Measurements from ENCODE around the gene EEF1A2. TPM values are rescaled to one million over a fixed set of nuclear protein-coding genes. Genes with fewer than 3 reads are reported as not detected.

Gene EEF1A2
- total RNA-seq, 4 donors from 2014 or later: 1.1 to 1.5 TPM; not detected in 2

DNA sequence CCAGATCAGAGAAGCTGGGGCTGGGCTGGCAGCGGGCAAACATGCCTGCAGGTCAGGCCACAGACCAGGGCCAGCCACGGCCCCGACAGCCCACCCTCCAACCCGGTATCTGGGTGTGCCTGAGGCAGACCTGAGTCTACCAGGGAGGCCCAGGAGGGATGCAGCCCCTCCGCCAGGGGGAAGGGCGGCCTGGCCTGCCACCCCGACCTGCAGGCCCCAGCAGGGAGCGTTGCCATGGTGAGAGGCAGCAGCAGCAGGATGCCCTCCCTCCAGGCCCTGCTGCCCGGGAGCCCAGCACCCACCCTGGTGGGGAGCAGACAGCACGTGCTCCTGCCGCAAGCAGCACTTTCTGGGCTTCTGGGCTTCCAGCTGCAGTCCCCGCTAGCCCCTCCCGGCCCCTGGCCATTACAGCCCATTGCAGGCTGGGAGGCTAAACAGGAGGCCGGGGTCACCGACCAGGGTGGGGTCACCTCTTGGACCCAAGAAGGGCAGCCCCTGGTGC is 3.8 kb upstream of the EEF1A2 start:
- Histone ChIP-seq H3K4me1 (peaks cover 0 to 10% of the 10 kb centered on the region in 2 donors), H3K27ac (no peak overlapping the region), H3K9me3 (peaks cover 0 to 4% of the 10 kb centered on the region in 2 donors), H3K36me3 (no peaks in the 10 kb centered on the region), H3K4me3 (no peak overlapping the region), H3K27me3 (peaks cover 8 to 25% of the 10 kb centered on the region in 2 donors)
- intact Hi-C loops (cut with DNase I; ENCODE audit: low total_unique reads): no loop called here
- DNase-seq: no peak
- TF ChIP-seq, protein P1, sequence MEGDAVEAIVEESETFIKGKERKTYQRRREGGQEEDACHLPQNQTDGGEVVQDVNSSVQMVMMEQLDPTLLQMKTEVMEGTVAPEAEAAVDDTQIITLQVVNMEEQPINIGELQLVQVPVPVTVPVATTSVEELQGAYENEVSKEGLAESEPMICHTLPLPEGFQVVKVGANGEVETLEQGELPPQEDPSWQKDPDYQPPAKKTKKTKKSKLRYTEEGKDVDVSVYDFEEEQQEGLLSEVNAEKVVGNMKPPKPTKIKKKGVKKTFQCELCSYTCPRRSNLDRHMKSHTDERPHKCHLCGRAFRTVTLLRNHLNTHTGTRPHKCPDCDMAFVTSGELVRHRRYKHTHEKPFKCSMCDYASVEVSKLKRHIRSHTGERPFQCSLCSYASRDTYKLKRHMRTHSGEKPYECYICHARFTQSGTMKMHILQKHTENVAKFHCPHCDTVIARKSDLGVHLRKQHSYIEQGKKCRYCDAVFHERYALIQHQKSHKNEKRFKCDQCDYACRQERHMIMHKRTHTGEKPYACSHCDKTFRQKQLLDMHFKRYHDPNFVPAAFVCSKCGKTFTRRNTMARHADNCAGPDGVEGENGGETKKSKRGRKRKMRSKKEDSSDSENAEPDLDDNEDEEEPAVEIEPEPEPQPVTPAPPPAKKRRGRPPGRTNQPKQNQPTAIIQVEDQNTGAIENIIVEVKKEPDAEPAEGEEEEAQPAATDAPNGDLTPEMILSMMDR (IDR thresholded peaks at IDR 0.05): no peak
- TF ChIP-seq POLR2A (IDR thresholded peaks at IDR 0.05): no peak

DNA sequence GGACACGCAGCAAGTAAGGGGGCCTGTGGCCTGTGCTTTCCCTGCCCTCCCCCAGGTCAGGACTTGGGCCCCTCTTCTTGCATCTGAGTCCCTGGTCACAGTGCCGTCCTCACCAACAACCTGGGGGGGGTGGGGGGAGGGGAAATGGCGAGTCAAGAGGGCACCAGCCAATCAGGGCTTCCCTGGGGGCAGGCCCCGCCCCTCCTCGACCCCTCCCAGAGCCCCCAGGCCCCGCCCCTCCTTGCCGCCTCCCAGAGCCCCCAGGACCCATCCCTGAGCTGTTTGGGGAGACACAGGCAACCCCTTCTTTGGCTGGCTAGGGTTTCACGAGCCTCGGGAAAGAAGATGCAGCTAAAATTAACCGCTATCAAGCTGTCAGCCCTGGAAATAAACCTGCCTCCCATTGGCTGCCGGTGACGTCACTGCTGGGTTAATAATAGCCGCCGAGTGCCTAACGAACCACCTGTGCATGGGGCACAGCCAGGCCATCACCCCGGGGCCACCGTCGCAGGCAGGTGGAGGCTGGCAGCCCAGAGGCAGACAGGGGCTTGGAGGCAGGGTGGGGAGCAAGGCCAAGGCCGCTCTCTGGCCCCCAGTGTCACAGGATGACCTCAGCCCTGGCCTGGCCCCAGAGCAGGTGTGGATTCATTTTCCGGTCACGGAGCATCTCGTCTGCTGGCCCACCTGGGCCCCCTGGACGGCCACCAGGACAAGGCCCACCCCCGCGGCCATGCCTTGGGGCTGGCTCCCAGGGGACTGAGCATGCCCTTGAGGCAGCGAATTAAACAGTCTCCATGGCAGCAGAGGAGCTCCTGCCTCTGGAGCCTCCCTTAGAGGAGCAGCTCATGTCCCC is 3.2 kb upstream of the EEF1A2 start:
- Histone ChIP-seq H3K27ac (no peak overlapping the region), H3K27me3 (peaks cover 9 to 25% of the 10 kb centered on the region in 2 donors), H3K4me3 (no peak overlapping the region), H3K9me3 (peaks cover 0 to 4% of the 10 kb centered on the region in 2 donors), H3K36me3 (no peaks in the 10 kb centered on the region), H3K4me1 (peaks cover 0 to 10% of the 10 kb centered on the region in 2 donors)
- intact Hi-C loops (cut with DNase I; ENCODE audit: low total_unique reads): no loop called here
- no peak for DNase-seq
- TF ChIP-seq POLR2A (IDR thresholded peaks at IDR 0.05): no peak
- TF ChIP-seq, protein P1 (IDR thresholded peaks at IDR 0.05): no peak

DNA sequence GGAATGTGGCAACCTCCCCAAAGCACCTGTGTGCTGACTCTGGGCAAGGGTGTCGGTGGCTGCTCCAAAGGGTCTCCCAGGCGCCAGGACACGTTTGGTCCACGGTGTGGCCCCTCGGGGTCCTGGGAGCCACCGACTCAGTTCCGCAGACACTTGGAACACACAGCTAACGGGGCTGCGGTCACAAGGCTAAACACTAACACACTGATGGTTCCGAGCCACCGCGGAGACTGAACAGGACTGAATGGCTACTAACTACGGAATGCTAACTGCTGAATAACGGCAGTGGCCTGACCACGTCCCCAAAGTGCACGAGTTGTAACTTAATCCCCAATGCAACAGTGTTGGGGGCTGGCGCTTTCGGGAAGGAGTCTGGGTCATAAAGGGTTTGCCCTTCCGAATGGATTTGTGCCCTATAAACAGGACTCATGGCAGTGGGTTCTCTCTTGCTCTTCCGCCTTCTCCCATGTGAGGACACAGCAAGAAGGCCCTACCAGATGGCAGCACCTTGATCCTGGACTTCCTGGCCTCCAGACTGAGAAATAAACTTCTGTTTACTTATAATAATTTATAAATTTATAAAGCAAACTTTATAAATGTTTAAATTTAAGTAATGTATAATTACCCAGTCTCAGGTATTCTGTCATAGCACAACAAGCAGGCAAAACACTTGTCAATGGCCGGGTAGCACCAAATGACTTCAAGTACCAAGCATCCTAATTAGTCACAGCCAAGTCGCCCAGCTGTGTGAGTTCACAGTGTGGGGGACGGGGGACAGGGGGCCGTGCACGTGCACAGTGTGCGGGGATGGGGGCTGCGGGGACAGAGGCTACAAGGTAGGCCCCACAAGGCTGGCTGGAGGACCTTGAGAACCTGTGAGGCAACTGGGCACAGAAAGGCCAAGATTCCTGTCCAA is 2.3 kb upstream of the EEF1A2 start:
- intact Hi-C loops (cut with DNase I; ENCODE audit: low total_unique reads): no loop called here
- no peak for DNase-seq
- Histone ChIP-seq H3K4me1 (peaks cover 0 to 10% of the 10 kb centered on the region in 2 donors), H3K36me3 (no peaks in the 10 kb centered on the region), H3K4me3 (no peak overlapping the region), H3K27ac (no peak overlapping the region), H3K27me3 (peaks cover 9 to 25% of the 10 kb centered on the region in 2 donors), H3K9me3 (peaks cover 0 to 4% of the 10 kb centered on the region in 2 donors)
- TF ChIP-seq, protein P1 (IDR thresholded peaks at IDR 0.05): no peak
- TF ChIP-seq POLR2A (IDR thresholded peaks at IDR 0.05): no peak

DNA sequence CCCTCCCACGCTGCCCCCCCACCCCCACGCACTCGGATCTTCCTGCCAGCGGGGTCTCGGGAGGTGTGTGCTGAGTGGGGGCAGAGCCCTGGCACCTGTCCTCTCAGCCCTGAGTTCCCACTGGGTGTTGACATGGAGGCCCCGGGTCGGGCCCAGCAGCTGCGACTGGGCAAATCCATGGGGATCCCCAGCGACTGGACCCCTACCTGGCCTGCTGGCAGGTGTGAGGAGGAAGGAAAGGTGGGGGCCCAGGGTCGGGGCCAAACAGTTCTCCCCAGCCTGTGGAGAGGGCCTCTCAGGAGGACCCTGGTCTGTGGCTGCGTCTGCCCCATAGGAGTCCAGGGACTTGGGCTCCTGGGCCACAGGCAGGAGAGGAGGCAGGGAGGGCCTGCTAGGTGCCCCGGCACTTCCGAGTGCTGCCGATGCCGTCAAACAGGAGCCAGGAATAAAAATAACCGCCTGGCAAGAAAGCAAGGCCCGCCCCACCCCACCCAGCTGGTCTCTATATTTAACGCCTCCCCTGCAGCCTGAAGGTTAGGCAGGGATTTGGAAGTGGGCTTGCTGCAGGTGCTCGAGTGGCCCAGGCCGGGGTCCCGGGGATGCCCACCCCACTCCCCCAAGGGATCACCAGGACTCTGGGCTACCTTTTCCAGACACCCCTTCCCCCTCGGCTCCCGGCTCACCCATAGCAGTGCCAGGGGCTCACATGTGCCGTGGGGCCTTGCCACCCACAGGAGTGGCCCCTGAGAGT is 1.4 kb upstream of the EEF1A2 start:
- intact Hi-C loops (cut with DNase I; ENCODE audit: low total_unique reads): no loop called here
- Histone ChIP-seq H3K4me3 (no peak overlapping the region), H3K9me3 (peaks cover 0 to 3% of the 10 kb centered on the region in 2 donors), H3K27me3 (peaks cover 9 to 20% of the 10 kb centered on the region in 2 donors), H3K36me3 (no peaks in the 10 kb centered on the region), H3K4me1 (peaks cover 0 to 10% of the 10 kb centered on the region in 2 donors), H3K27ac (no peak overlapping the region)
- TF ChIP-seq, protein P1 (IDR thresholded peaks at IDR 0.05): no peak
- TF ChIP-seq POLR2A (IDR thresholded peaks at IDR 0.05): no peak
- DNase-seq: no peak

Data from uterus (tissue), 4 donors.